Endothelial cell of umbilical vein (primary cell): ENCODE results near the gene DDX46. TPM values are rescaled to one million over a fixed set of nuclear protein-coding genes. Genes with fewer than 3 reads are reported as not detected.

Experiments
- BruUV-seq: library from RNA; stranded (reverse); fragments of 400-500 nt; replicated peaks from 2 replicates; lab custom pipeline; 2021; lab: Mats Ljungman, UMichigan
- CTCF ChIA-PET: fragments of 300-600, 350-600 bp; sonication (Branson Sonifier 250); formaldehyde crosslinking; loops from one replicate; lab custom pipeline; 2021; ENCODE audit warnings: antibody characterized with exemption, inconsistent platforms; lab: Charles Lee
- POLR2A ChIA-PET: fragments of 300-600, 350-600 bp; sonication (Branson Sonifier 250); formaldehyde crosslinking; loops from one replicate; lab custom pipeline; 2021; ENCODE audit warnings: antibody characterized with exemption, inconsistent platforms; lab: Charles Lee
- DNase-seq: peaks from one replicate; pipeline ENCODE4 v3.0.0-alpha.2; 2011; ENCODE audit warnings: low read depth, low spot score
- FAIRE-seq: peaks from 2 replicates; lab custom pipeline; 2011; peaks lifted over from hg19 to GRCh38; lab: Jason Lieb, UNC
- H2AFZ ChIP-seq: 2 replicates; pipeline ENCODE4 v1.6.0; 2012; ENCODE audit warnings: low read depth, low read length, control low read depth, inconsistent platforms
- H3K27ac ChIP-seq: 2 replicates; pipeline ENCODE4 v1.5.1; 2011; ENCODE audit warnings: low read depth, mild to moderate bottlenecking, control low read depth, low read length, moderate library complexity; ENCODE audit not compliant: insufficient read depth
- H3K27me3 ChIP-seq, 2 experiments: 2 replicates each; pipeline versions ENCODE4 v1.6.0 to v1.6.1; 2011; ENCODE audit warnings: low read length in 2 of 2, mixed read lengths in 1 of 2; ENCODE audit not compliant: control insufficient read depth in 2 of 2, insufficient read depth in 2 of 2
- H3K36me3 ChIP-seq, 2 experiments: 2 replicates in 1 of 2; 3 replicates in 1 of 2; pipeline ENCODE4 v1.5.1; 2011; ENCODE audit warnings: low read length in 2 of 2, mild to moderate bottlenecking in 1 of 2, moderate library complexity in 1 of 2; ENCODE audit not compliant: control insufficient read depth in 2 of 2, insufficient read depth in 2 of 2; ENCODE audit errors: extremely low read depth in 1 of 2
- H3K4me1 ChIP-seq: 3 replicates; pipeline ENCODE4 v1.5.1; 2011; ENCODE audit warnings: mild to moderate bottlenecking, low read length; ENCODE audit not compliant: control insufficient read depth, insufficient read depth; ENCODE audit errors: extremely low read depth
- H3K4me2 ChIP-seq: 2 replicates; pipeline ENCODE4 v1.6.1; 2011; ENCODE audit warnings: low read length, control low read depth, mixed read lengths; ENCODE audit not compliant: insufficient read depth
- H3K4me3 ChIP-seq, 3 experiments: fragments of 200-600 bp in 1 of 3; sonication (generic), shearing (Covaris generic) in 1 of 3; replicated peaks in 1 of 3; 2 replicates each; pipeline ENCODE4 v1.5.1; 2011 to 2016; ENCODE audit warnings: control low read depth in 3 of 3, low read length in 3 of 3, mild to moderate bottlenecking in 2 of 3, inconsistent platforms in 1 of 3, low read depth in 1 of 3, moderate library complexity in 1 of 3; ENCODE audit not compliant: insufficient read depth in 1 of 3
- H3K79me2 ChIP-seq: 2 replicates; pipeline ENCODE4 v1.6.0; 2012; ENCODE audit warnings: low read length, inconsistent platforms; ENCODE audit not compliant: control insufficient read depth, insufficient read depth
- H3K9ac ChIP-seq: replicated peaks from 2 replicates; pipeline ENCODE3; 2011; ENCODE audit warnings: low read length, control low read depth; ENCODE audit not compliant: insufficient read depth; ENCODE audit errors: extremely low read depth
- H3K9me1 ChIP-seq: replicated peaks from 3 replicates; pipeline ENCODE4 v1.6.0; 2011; ENCODE audit warnings: mild to moderate bottlenecking, low read length; ENCODE audit not compliant: control insufficient read depth, insufficient read depth; ENCODE audit errors: extremely low read depth
- H3K9me3 ChIP-seq: replicated peaks from 2 replicates; pipeline ENCODE4 v1.5.1; 2012; ENCODE audit warnings: low read length, inconsistent platforms; ENCODE audit not compliant: control insufficient read depth, insufficient read depth
- H4K20me1 ChIP-seq: replicated peaks from 2 replicates; pipeline ENCODE3; 2011; ENCODE audit warnings: mild to moderate bottlenecking, low read length; ENCODE audit not compliant: control insufficient read depth, insufficient read depth; ENCODE audit errors: extremely low read depth
- CTCF ChIP-seq, 2 donors: IDR thresholded peaks; 1 replicate in 1 of 2; 2 replicates in 1 of 2; pipeline ENCODE4 v1.5.1; 2011; ENCODE audit warnings: low read length in 2 of 2, mild to moderate bottlenecking in 2 of 2, moderate library complexity in 2 of 2, control low read depth in 1 of 2, inconsistent platforms in 1 of 2, low read depth in 1 of 2; ENCODE audit not compliant: insufficient read depth in 1 of 2; ENCODE audit errors: extremely low read depth in 1 of 2
- EZH2 ChIP-seq: IDR thresholded peaks from 2 replicates; pipeline ENCODE4 v1.6.1; 2012; ENCODE audit warnings: borderline replicate concordance, low read depth, mild to moderate bottlenecking, moderate library complexity, low read length, inconsistent platforms; ENCODE audit not compliant: severe bottlenecking
- FOS ChIP-seq: IDR thresholded peaks from 2 replicates; pipeline ENCODE4 v1.6.1; 2011; ENCODE audit warnings: mild to moderate bottlenecking, low read length, moderate library complexity, borderline replicate concordance; ENCODE audit not compliant: insufficient read depth
- GATA2 ChIP-seq: IDR thresholded peaks from 2 replicates; pipeline ENCODE4 v1.7.0; 2011; ENCODE audit warnings: low read depth, mild to moderate bottlenecking, moderate library complexity, mixed read lengths, low read length; ENCODE audit not compliant: insufficient read length, insufficient read depth
- JUN ChIP-seq: IDR thresholded peaks from 2 replicates; pipeline ENCODE4 v1.6.1; 2011; ENCODE audit warnings: borderline replicate concordance, low read depth; ENCODE audit not compliant: insufficient read length, insufficient read depth
- MAX ChIP-seq: IDR thresholded peaks from 2 replicates; pipeline ENCODE4 v1.6.1; 2011; ENCODE audit not compliant: insufficient read depth, insufficient read length
- MYC ChIP-seq: IDR thresholded peaks from one replicate; pipeline ENCODE4 v1.6.1; 2011; ENCODE audit warnings: mild to moderate bottlenecking, low read depth, low read length
- POLR2A ChIP-seq: IDR thresholded peaks from 2 replicates; pipeline ENCODE4 v1.6.1; 2012; ENCODE audit warnings: low read depth, mild to moderate bottlenecking, control low read depth, low read length
- POLR2AphosphoS5 ChIP-seq: IDR thresholded peaks from 2 replicates; pipeline ENCODE4 v1.6.1; 2012; ENCODE audit warnings: low read depth, mild to moderate bottlenecking, control low read depth, low read length, moderate library complexity; ENCODE audit not compliant: insufficient read depth
- dilution Hi-C: fragments of 300-500 bp; cut with MboI; formaldehyde crosslinking; loops from one replicate; pipeline ENCODE4 v1.15.0; 2019; ENCODE audit warnings: low sequenced_read_pairs; ENCODE audit not compliant: extremely low pct_ligation_motif_present
- intact Hi-C: fragments of 100-400 bp; cut with micrococcal nuclease; formaldehyde crosslinking; loops from one replicate; pipeline ENCODE4 v1.10.0; 2022
- polyA plus RNA-seq, 4 experiments: library from polyadenylated mRNA; depleted of rRNA in 3 of 4; stranded (reverse) in 3 of 4; unstranded in 1 of 4; fragments of >200 nt; gene quantifications; 2 replicates each; pipeline versions ENCODE4 v1.2.1 to v1.2.3, GENCODE V29; 2011 to 2012; ENCODE audit warnings: missing spikeins in 1 of 4
- total RNA-seq: library from RNA; stranded (reverse); gene quantifications from 2 replicates; pipeline ENCODE4 v1.2.3, GENCODE V29; 2021

The DDX46 gene
- total and polyA plus RNA-seq, 2 donors (not counting 3 experiments of a cell fraction or from before 2014, with no cell fraction given): 16.0 to 65.2 TPM

- no peak overlapping the region for H3K27ac ChIP-seq
- DNase-seq (no peak), FAIRE-seq (no peak)
- H3K27me3 ChIP-seq: no peaks in the 10 kb centered on the region
- intact Hi-C loops: no loop called here
- no peak overlapping the region for H3K9ac ChIP-seq
- H3K36me3 ChIP-seq: peaks cover 4 to 15% of the 10 kb centered on the region in 2 experiments
- H3K4me3 ChIP-seq: no peak overlapping the region
- no peak overlapping the region for H3K4me2 ChIP-seq
- H3K4me1 ChIP-seq: peaks cover 3% of the 10 kb centered on the region
- BruUV-seq: no TSS peak
- TF ChIP-seq CTCF (IDR thresholded peaks at IDR 0.05; ENCODE audit: extremely low read depth in 1 of 2, insufficient read depth in 1 of 2, low read depth in 1 of 2, low read length in 2 of 2) (no peak), MYC (no peak), FOS (no peak), JUN (no peak), EZH2 (no peak), GATA2 (no peak), POLR2AphosphoS5 (no peak), POLR2A (no peak), MAX (no peak)
- no peaks in the 10 kb centered on the region for H3K9me3 ChIP-seq
- H3K79me2 ChIP-seq: peaks cover 1% of the 10 kb centered on the region
- ChIA-PET CTCF (interaction anchor here (1.3 to 2.1 kb wide), 4 partner anchors 17 to 80 kb away, joined by 4 to 9 read pairs (median 6); partner anchors contain the start of gene PCBD2), POLR2A (no interaction called here)
- no peaks in the 10 kb centered on the region for H3K9me1 ChIP-seq
- dilution Hi-C loops: no loop called here
- no peaks in the 10 kb centered on the region for H4K20me1 ChIP-seq
- no peak overlapping the region for H2AFZ ChIP-seq
These were observed 66.1 kb downstream of the DDX46 start for GRCh38 chr5:134824681-134825080.
